Kidney epithelial cell (primary cell): Measurements from ENCODE around the gene TRPC4AP. TPM values are rescaled to one million over a fixed set of nuclear protein-coding genes. Genes with fewer than 3 reads are reported as not detected.
A peak's percentile ranks its signal among the peaks of the same experiment; 100 is the strongest.

Experiments
- DNase-seq: peaks from one replicate; pipeline ENCODE4 v3.0.0-alpha.2; 2010; ENCODE audit warnings: low read depth
- H3K27me3 ChIP-seq: 2 replicates; pipeline ENCODE4 v1.6.0; 2011; ENCODE audit warnings: low read length; ENCODE audit not compliant: control insufficient read depth, insufficient read depth
- H3K36me3 ChIP-seq: 2 replicates; pipeline ENCODE4 v1.5.1; 2011; ENCODE audit warnings: low read length; ENCODE audit not compliant: control insufficient read depth, insufficient read depth
- H3K4me3 ChIP-seq: 2 replicates; pipeline ENCODE4 v1.5.1; 2011; ENCODE audit warnings: low read depth, mild to moderate bottlenecking, control low read depth, low read length
- CTCF ChIP-seq: IDR thresholded peaks from 2 replicates; pipeline ENCODE4 v1.5.1; 2011; ENCODE audit warnings: mild to moderate bottlenecking, moderate library complexity, low read length, control low read depth, inconsistent platforms; ENCODE audit not compliant: insufficient read depth, poor library complexity, severe bottlenecking
- total RNA-seq: library from RNA; depleted of rRNA; stranded (reverse); fragments of >200 nt; gene quantifications from 2 replicates; pipeline ENCODE4 v1.2.3, GENCODE V29; 2015

Gene TRPC4AP
- total RNA-seq, 1 donor from 2014 or later, result 78.8 TPM

- H3K27me3 ChIP-seq, result no peaks in the 10 kb centered on the region
- no peak overlapping the region for H3K4me3 ChIP-seq
- no peak for DNase-seq
- peaks cover 5% of the 10 kb centered on the region for H3K36me3 ChIP-seq
- TF ChIP-seq CTCF, result no peak
These were observed 92.2 kb downstream of the TRPC4AP start for GRCh38 chr20:35000311-35000921.

- no peak for DNase-seq
- Histone ChIP-seq H3K27me3 (no peaks in the 10 kb centered on the region), H3K36me3 (peaks cover 5% of the 10 kb centered on the region), H3K4me3 (no peak overlapping the region)
- no peak for TF ChIP-seq CTCF
These were observed 92.8 kb downstream of the TRPC4AP start for GRCh38 chr20:34999782-35000181.

GRCh38 chr20:34999021-34999451 lies 93.6 kb downstream of the TRPC4AP start:
- DNase-seq, result no peak
- peaks cover 5% of the 10 kb centered on the region for H3K36me3 ChIP-seq
- no peaks in the 10 kb centered on the region for H3K27me3 ChIP-seq
- no peak overlapping the region for H3K4me3 ChIP-seq
- TF ChIP-seq CTCF, result no peak

- no peaks in the 10 kb centered on the region for H3K27me3 ChIP-seq
- peaks cover 5% of the 10 kb centered on the region for H3K36me3 ChIP-seq
- no peak overlapping the region for H3K4me3 ChIP-seq
- peak; percentile 27 for TF ChIP-seq CTCF
- DNase-seq, result no peak
These were observed 94.2 kb downstream of the TRPC4AP start for GRCh38 chr20:34998331-34998950.

GRCh38 chr20:34997774-34998173 lies 94.8 kb downstream of the TRPC4AP start:
- TF ChIP-seq CTCF, result no peak

More at GRCh38 chr20:34997774-34998173, 94.8 kb downstream of the TRPC4AP start:
- no peak overlapping the region for H3K4me3 ChIP-seq
- peaks cover 5% of the 10 kb centered on the region for H3K36me3 ChIP-seq
- no peak for DNase-seq
- H3K27me3 ChIP-seq, result no peaks in the 10 kb centered on the region
